ENCODE measurements around the gene CCNB1. TPM values are rescaled to one million over a fixed set of nuclear protein-coding genes. Genes with fewer than 3 reads are reported as not detected.

The CCNB1 gene
- total RNA-seq, 4 donors from 2014 or later: 2.8 to 8.6 (median 5.6) TPM

DNA sequence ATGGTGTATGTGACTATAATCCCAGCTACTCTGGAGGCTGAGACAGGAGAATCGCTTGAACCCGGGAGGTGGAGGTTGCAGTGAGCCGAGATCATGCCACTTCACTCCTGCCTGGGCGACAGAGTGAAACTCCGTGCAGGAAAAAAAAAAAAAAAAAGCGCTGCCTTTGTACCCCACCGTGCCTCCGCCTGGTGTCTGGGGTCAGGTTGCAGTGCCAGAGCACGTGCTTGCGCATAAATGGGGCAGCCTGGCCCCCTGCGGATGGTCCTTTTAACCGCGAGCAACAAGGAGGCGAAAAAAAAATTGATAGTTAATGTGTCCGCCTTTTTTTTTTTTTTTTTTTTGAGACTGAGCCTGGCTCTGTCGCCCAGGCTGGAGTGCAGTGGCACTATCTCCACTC, 6.3 kb upstream of the CCNB1 start:
- TF ChIP-seq CTCF (IDR thresholded peaks at IDR 0.05; ENCODE audit: low read depth): no peak

GRCh38 chr5:69167493-69167855, 524 bp downstream of the CCNB1 start:
- TF ChIP-seq CTCF (IDR thresholded peaks at IDR 0.05; ENCODE audit: low read depth): no peak

- TF ChIP-seq CTCF (IDR thresholded peaks at IDR 0.05; ENCODE audit: low read depth): no peak
Measured at GRCh38 chr5:69167929-69168328, 979 bp downstream of the CCNB1 start.

DNA sequence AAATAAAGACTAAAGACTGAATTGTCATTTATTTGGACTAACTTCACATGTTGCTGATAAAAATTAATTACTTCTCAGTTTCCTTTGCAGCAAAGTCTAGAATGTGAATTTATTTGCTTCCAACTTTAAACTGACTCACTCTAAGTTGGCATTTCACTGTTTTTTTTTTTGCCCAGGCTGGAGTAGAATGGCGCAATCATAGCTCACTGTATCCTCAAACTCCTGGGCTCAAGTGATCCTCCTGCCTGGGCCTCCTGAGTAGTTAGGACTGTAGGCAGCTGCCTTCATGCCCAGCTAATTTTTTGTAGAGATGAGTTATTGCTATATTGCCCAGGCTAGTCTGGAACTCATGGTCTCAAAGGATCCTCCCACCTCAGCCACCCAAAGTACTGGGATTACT, 3.5 kb downstream of the CCNB1 start:
- TF ChIP-seq CTCF (IDR thresholded peaks at IDR 0.05; ENCODE audit: low read depth): no peak

DNA sequence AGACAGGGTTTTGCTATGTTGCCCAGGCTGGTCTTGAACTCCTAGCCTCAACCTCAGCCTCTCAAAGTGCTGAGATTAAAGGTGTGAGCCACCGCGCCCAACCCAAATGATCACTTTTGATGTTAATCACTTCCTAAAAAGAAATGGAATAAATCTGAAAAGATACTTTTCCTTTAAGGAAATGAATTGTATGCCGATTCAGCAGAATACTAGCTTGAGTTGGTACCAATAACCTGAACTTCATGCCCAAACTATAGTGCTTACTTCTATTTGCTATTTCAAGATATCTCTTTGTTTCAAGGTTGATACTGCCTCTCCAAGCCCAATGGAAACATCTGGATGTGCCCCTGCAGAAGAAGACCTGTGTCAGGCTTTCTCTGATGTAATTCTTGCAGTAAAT, 4.0 kb downstream of the CCNB1 start:
- TF ChIP-seq CTCF (IDR thresholded peaks at IDR 0.05; ENCODE audit: low read depth): no peak

DNA sequence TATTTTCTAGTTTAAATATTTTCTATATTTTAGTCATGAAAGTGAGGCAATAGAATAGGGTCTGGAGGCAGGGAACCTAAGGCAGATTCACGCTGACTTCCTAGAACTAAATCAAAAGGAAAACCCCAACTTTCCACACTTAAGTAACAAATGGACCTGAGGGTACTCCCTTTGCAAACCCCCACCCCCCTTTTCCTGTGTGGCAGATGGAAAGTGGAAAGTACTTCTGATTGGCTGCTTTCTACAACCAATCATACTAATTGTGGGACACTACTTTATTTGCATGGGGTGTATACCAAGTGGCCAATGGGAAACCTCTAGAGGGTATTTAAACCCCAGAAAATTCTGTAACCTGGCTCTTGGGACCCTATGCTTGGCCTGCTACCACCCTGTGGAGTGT, 17.7 kb downstream of the CCNB1 start:
- TF ChIP-seq CTCF (IDR thresholded peaks at IDR 0.05; ENCODE audit: low read depth): no peak

GRCh38 chr5:69187342-69187741, 20.4 kb downstream of the CCNB1 start:
- TF ChIP-seq CTCF (IDR thresholded peaks at IDR 0.05; ENCODE audit: low read depth): no peak

- no peak for TF ChIP-seq CTCF (IDR thresholded peaks at IDR 0.05; ENCODE audit: low read depth)
Measured at GRCh38 chr5:69188811-69189161, 21.8 kb downstream of the CCNB1 start.
